Activated T-helper 1 cell treated with anti-CD3 and anti-CD28 coated beads, Interleukin-12 subunit alpha, Interleukin-12 subunit beta, Interleukin-2, Interleukin-4 antibody, amounts not matched to agents 30 ng/mL and 10 ng/mL and 1 ng/mL, durations not matched to agents 14 hours and 24 hours and 36 hours (primary cell): ENCODE results near the gene DLD. TPM values are rescaled to one million over a fixed set of nuclear protein-coding genes. Genes with fewer than 3 reads are reported as not detected.
"Not testable (repeated sequence)": the region's sequence is repeated elsewhere in the genome, so short reads cannot be mapped to it uniquely, and the experiment has no call there.

Source experiments
- DNase-seq: peaks from one replicate; pipeline ENCODE4 v3.0.0; 2021; ENCODE audit warnings: low spot score
- H3K27ac Mint-ChIP-seq: one replicate; pipeline ENCODE4 v1.8.0; 2021; ENCODE audit warnings: mild to moderate bottlenecking, mixed read lengths
- H3K27me3 Mint-ChIP-seq: one replicate; pipeline ENCODE4 v1.8.0; 2022; ENCODE audit warnings: mild to moderate bottlenecking, moderate library complexity, mixed read lengths; ENCODE audit not compliant: insufficient read depth
- H3K36me3 Mint-ChIP-seq: one replicate; pipeline ENCODE4 v1.8.0; 2021; ENCODE audit warnings: low read depth, mixed read lengths
- H3K4me1 Mint-ChIP-seq: one replicate; pipeline ENCODE4 v1.8.0; 2021; ENCODE audit warnings: low read depth, mixed read lengths
- H3K4me3 Mint-ChIP-seq: one replicate; pipeline ENCODE4 v1.8.0; 2021; ENCODE audit warnings: mild to moderate bottlenecking, moderate library complexity, mixed read lengths
- H3K9me3 Mint-ChIP-seq: one replicate; pipeline ENCODE4 v1.8.0; 2021; ENCODE audit warnings: mixed read lengths
- intact Hi-C: fragments of 100-400 bp; cut with micrococcal nuclease; formaldehyde crosslinking; loops from one replicate; pipeline ENCODE4 v1.15.1; 2024
- total RNA-seq: library from RNA; stranded (reverse); gene quantifications from 2 replicates; pipeline ENCODE4 v1.2.3, GENCODE V29; 2022

DLD gene
- total RNA-seq, 1 donor from 2014 or later: 98.6 TPM

DNA sequence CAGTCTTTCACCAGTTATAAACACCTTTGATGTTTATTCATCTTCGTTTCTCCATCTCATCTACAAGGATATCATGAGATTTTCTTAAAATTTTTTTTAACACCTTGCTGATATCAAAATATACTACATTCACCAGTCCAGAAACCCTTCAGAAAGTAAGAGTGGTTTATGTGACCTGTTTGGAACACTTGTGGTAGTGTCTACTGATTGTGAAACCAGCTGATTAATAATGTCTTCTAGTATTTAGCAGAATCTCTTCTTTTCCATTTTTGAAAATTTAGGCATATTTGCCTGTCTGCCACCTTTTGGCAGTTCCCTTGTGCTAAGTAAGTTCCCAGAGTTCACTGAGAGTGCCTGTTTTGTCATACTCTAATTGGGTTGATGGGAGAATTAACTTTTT is 18.5 kb downstream of the DLD start:
- Mint-ChIP-seq H3K27ac (no peak overlapping the region), H3K4me3 (no peak overlapping the region), H3K36me3 (peaks cover 56% of the 10 kb centered on the region), H3K27me3 (no peaks in the 10 kb centered on the region), H3K9me3 (peaks cover 4% of the 10 kb centered on the region), H3K4me1 (peaks cover 13% of the 10 kb centered on the region)
- intact Hi-C loops: no loop called here
- no peak for DNase-seq

DNA sequence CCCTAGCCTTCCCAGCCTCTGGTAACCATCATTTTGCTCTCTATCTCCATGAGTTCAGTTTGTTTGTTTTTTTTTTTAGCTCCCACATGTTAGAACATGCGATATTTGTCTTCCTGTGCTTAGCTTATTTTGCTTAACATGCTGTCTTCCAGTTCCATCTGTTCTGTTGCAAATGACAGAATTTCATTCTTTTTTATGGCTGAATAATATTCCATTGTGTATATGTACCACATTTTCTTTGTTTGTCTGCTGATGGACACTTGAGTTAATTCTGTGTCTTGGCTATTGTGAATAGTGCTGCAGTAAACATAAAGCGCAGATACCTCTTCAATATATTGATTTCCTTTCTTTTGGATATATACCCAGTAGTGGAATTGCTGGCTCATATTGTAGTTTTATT is 21.0 kb downstream of the DLD start:
- intact Hi-C loops: no loop called here
- Mint-ChIP-seq H3K4me1 (peaks cover 20% of the 10 kb centered on the region), H3K27me3 (no peaks in the 10 kb centered on the region), H3K4me3 (no peak overlapping the region), H3K9me3 (peaks cover 4% of the 10 kb centered on the region), H3K27ac (no peak overlapping the region), H3K36me3 (peaks cover 57% of the 10 kb centered on the region)
- no peak for DNase-seq

- Mint-ChIP-seq H3K36me3 (peaks cover 65% of the 10 kb centered on the region), H3K27ac (no peak overlapping the region), H3K27me3 (no peaks in the 10 kb centered on the region), H3K4me1 (peaks cover 34% of the 10 kb centered on the region), H3K9me3 (peaks cover 4% of the 10 kb centered on the region), H3K4me3 (no peak overlapping the region)
- no peak for DNase-seq
- intact Hi-C loops: no loop called here
Measured at GRCh38 chr7:107913851-107914250, 22.9 kb downstream of the DLD start.

DNA sequence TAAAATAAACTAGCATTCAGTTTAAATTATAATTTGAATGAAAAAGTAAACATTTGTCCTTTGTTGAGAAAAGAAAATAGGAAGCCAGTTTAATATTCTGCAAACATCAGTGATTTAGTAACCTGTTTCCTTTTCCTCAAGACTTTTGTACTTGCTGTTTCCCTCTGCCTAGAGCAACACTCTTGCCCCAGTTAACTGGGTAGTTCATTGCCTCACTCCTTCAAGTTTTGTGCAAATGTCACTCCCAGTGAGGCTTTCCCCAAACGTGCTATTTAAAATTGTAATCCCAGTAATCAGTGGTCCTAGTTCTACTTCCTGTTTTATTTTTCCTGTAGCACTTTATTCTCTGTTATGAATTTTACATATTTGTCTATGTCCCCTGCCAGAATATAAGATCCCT is 23.8 kb downstream of the DLD start:
- peaks cover 64% of the 10 kb centered on the region for H3K36me3 Mint-ChIP-seq
- H3K4me3 Mint-ChIP-seq: no peak overlapping the region
- H3K27me3 Mint-ChIP-seq: no peaks in the 10 kb centered on the region
- intact Hi-C loops: no loop called here
- DNase-seq: no peak
- H3K27ac Mint-ChIP-seq: no peak overlapping the region
- peaks cover 34% of the 10 kb centered on the region for H3K4me1 Mint-ChIP-seq
- peaks cover 4% of the 10 kb centered on the region for H3K9me3 Mint-ChIP-seq

GRCh38 chr7:107915541-107915940 is 24.6 kb downstream of the DLD start:
- Mint-ChIP-seq H3K4me1 (peaks cover 40% of the 10 kb centered on the region), H3K4me3 (no peak overlapping the region), H3K9me3 (peaks cover 4% of the 10 kb centered on the region), H3K27ac (no peak overlapping the region), H3K36me3 (peaks cover 67% of the 10 kb centered on the region), H3K27me3 (no peaks in the 10 kb centered on the region)
- intact Hi-C loops: no loop called here
- DNase-seq: no peak

DNA sequence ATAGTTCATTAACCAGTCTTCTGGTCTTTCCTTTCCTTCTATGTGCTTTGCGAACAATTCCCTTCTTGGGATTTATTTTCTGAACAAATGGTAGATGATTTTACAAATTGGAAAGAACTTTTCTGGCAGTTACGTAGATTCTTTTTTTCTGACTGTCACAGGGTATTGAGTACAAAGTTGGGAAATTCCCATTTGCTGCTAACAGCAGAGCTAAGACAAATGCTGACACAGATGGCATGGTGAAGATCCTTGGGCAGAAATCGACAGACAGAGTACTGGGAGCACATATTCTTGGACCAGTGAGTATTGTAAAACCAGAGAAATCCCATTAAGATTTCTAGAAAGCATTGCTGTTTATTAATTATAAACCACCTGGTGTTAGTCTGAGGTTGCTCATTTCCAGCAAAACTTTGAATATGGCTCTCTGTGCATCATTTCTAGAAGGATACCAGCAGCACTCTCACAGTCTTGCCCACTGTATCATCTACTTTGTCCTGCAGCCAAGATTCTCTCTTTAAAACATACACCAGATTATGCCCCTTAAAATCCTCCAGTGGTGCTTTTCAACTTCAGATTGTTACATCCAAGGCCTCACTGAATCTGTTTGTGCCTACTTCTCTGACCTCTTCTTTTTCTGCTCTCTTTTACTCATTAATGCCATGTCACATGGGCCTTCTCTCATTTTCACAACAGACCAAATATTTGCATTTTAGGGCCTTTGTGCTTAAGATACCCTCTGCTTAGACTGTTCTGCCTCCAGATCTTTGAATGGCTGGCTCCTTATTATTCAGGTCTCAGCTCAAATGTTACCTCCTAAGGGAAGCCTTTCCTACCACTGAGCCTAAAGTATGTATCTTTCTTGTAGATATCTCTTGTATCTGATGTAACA is 27.0 kb downstream of the DLD start:
- no peak overlapping the region for H3K27ac Mint-ChIP-seq
- no peak for DNase-seq
- peaks cover 47% of the 10 kb centered on the region for H3K4me1 Mint-ChIP-seq
- H3K4me3 Mint-ChIP-seq: no peak overlapping the region
- peaks cover 76% of the 10 kb centered on the region for H3K36me3 Mint-ChIP-seq
- no peaks in the 10 kb centered on the region for H3K9me3 Mint-ChIP-seq
- no peaks in the 10 kb centered on the region for H3K27me3 Mint-ChIP-seq
- intact Hi-C loops: no loop called here

- Mint-ChIP-seq H3K27me3 (no peaks in the 10 kb centered on the region), H3K27ac (no peak overlapping the region), H3K4me3 (no peak overlapping the region), H3K36me3 (peaks cover 77% of the 10 kb centered on the region), H3K9me3 (no peaks in the 10 kb centered on the region), H3K4me1 (peaks cover 45% of the 10 kb centered on the region)
- intact Hi-C loops: no loop called here
- DNase-seq: no peak
Measured at GRCh38 chr7:107918948-107919347, 28.0 kb downstream of the DLD start.

GRCh38 chr7:107920048-107920772 is 29.2 kb downstream of the DLD start:
- no peak overlapping the region for H3K4me3 Mint-ChIP-seq
- no peaks in the 10 kb centered on the region for H3K9me3 Mint-ChIP-seq
- no peak for DNase-seq
- intact Hi-C loops: no loop called here
- H3K4me1 Mint-ChIP-seq: peaks cover 51% of the 10 kb centered on the region
- peaks cover 72% of the 10 kb centered on the region for H3K36me3 Mint-ChIP-seq
- H3K27me3 Mint-ChIP-seq: no peaks in the 10 kb centered on the region
- no peak overlapping the region for H3K27ac Mint-ChIP-seq

- H3K9me3 Mint-ChIP-seq, DNase-seq, H3K27me3 Mint-ChIP-seq, intact Hi-C loops, H3K27ac Mint-ChIP-seq, H3K4me3 Mint-ChIP-seq: not testable (repeated sequence)
- Mint-ChIP-seq H3K36me3 (peaks cover 76% of the 10 kb centered on the region), H3K4me1 (peaks cover 48% of the 10 kb centered on the region)
Measured at GRCh38 chr7:107921826-107922225, 30.8 kb downstream of the DLD start.

DNA sequence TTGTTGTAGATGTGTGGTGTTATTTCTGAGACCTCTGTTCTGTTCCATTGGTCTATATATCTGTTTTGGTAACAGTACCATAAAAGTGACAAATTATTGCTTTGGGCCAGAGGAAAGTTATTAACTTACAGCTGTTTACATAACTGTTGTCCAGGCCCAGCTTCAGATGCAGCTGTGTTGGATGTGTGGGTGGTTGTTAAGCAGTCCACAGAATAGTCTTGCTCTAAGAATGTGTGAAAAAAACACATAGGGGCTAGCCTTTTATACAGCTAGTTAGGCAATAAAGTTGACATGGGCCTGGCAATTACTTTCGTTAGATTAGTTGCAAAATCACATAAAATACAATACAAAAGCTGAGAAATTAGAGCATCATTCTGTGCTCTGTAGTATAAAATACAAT is 31.9 kb downstream of the DLD start:
- DNase-seq: no peak
- Mint-ChIP-seq H3K27ac (no peak overlapping the region), H3K9me3 (no peaks in the 10 kb centered on the region), H3K27me3 (no peaks in the 10 kb centered on the region), H3K4me3 (no peak overlapping the region), H3K4me1 (peaks cover 41% of the 10 kb centered on the region), H3K36me3 (peaks cover 73% of the 10 kb centered on the region)
- intact Hi-C loops: no loop called here

- H3K27me3 Mint-ChIP-seq: no peaks in the 10 kb centered on the region
- peaks cover 34% of the 10 kb centered on the region for H3K4me1 Mint-ChIP-seq
- H3K36me3 Mint-ChIP-seq: peaks cover 62% of the 10 kb centered on the region
- H3K27ac Mint-ChIP-seq: no peak overlapping the region
- no peaks in the 10 kb centered on the region for H3K9me3 Mint-ChIP-seq
- DNase-seq: no peak
- intact Hi-C loops: loop anchor here (5.0 kb wide), 1 partner anchor 222 kb away; no protein-coding TSS in a partner anchor
- H3K4me3 Mint-ChIP-seq: no peak overlapping the region
Measured at GRCh38 chr7:107924841-107925504, 34.0 kb downstream of the DLD start.

- H3K27me3 Mint-ChIP-seq: no peaks in the 10 kb centered on the region
- H3K36me3 Mint-ChIP-seq: peaks cover 54% of the 10 kb centered on the region
- H3K4me3 Mint-ChIP-seq: no peak overlapping the region
- no peak overlapping the region for H3K27ac Mint-ChIP-seq
- intact Hi-C loops: loop anchor here (5.0 kb wide), 1 partner anchor 221 kb away; no protein-coding TSS in a partner anchor
- no peak for DNase-seq
- peaks cover 25% of the 10 kb centered on the region for H3K4me1 Mint-ChIP-seq
- H3K9me3 Mint-ChIP-seq: no peaks in the 10 kb centered on the region
Measured at GRCh38 chr7:107926481-107926880, 35.5 kb downstream of the DLD start.
